Inflammatory macrophage treated with lipopolysaccharide for 4 hours (primary cell): ENCODE measurements around the gene ADGRV1.
"Not testable (repeated sequence)": the region's sequence is repeated elsewhere in the genome, so short reads cannot be mapped to it uniquely, and the experiment has no call there.

Experiments
- DNase-seq: peaks from one replicate; pipeline ENCODE4 v3.0.0-alpha.2; 2020

ADGRV1 gene

DNA sequence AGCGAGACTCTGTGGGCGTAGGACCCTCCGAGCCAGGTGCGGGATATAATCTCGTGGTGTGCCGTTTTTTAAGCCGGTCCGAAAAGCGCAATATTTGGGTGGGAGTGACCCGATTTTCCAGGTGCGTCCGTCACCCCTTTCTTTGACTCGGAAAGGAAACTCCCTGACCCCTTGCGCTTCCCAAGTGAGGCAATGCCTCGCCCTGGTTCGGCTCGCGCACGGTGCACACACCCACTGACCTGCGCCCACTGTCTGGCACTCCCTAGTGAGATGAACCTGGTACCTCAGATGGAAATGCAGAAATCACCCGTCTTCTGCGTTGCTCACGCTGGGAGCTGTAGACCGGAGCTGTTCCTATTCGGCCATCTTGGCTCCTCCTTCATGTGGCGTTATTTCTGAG is 263.5 kb downstream of the ADGRV1 start:
- DNase-seq = not testable (repeated sequence)

DNA sequence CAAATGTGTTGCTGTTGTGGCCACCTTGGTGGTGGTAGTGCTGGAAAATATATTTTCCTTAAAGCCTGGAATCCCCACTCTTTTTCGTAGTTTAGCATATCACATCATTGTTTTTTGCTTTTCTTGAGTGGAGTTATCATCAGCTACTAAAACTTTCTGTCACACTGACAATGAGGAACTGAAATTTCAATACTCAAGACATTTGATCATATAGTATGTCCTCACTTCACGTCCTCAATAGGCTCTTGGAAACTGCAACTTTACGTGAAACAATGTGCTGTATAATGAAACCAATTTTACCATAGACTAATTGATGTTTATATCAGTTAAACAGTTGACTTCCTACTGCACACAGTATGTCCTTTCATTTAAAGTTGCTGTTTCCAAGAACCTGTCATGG is 265.8 kb downstream of the ADGRV1 start:
- DNase-seq = peak; percentile 7

DNA sequence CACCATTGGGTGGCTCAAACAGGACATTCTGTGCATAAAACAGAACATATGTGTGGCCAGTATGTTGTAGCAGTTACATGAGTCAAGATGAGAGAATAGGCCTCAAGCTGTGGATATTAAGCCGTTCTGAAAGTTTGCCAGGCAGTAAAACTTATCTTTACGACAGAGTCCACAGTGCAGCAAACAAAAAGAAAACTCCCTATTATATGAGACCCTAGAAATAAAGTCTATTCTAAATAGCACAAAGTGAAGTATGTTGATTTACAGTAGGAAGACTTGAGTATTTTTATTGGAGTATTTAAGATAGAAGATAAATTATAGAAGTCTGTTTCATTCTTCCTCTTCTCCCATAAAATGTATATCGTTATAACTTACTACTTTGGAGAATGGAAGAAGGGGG is 271.5 kb downstream of the ADGRV1 start:
- DNase-seq = no peak

DNA sequence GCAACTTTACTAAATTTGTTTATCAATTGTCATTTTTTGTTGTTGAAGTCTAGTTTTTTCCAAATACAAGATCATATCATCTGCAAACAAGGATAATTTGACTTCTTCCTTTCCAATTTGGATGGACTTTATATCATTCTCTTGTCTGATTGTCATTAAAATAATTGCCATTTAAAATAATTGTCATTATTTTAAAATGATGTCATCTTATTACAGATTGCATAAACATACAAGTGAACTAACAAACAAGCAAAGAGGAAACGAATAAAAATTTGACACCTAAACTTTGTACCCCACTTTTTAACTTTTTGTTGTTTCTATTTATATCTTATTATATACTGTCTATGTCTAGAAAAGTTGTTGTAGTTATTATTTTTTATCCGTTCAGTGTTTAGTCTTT is 275.2 kb downstream of the ADGRV1 start:
- no peak for DNase-seq

DNA sequence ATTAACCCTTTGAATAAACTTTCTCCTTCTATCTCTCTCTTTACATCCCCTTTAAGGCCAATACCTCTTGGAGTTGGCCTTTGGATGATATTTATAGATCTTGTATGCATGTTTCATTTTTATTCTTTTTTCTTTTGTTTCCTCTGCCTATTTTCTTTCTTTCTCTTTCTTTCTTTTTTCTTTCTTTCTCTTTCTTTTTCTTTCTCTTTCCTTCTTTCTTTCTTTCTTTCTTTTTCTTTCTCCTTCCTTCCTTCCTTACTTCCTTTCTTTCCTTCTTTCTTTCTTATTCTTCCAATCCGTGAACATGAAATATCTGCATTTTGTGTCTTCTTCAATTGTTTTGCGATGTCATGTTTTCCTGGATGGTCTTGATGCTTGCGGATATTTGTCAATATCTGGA is 276.1 kb downstream of the ADGRV1 start:
- no peak for DNase-seq

DNA sequence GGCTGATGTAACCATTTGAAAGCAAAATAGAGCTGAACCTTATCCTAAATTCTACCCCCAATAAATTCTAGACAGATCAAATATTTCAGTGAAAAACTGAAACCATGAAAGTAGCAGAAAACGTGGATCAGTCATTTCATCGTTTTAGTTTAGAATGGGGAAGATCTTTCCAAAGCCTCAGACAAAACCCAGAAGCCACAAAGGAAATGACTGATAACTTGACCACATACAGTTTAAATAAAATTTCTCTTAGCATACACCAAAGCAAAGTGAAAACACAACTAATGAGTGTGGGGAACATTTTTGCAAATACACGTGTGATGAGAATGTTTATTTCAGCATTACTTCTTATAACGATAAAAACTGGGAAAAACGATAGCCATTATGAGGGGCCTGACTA is 284.8 kb downstream of the ADGRV1 start:
- peak; percentile 39 for DNase-seq

DNA sequence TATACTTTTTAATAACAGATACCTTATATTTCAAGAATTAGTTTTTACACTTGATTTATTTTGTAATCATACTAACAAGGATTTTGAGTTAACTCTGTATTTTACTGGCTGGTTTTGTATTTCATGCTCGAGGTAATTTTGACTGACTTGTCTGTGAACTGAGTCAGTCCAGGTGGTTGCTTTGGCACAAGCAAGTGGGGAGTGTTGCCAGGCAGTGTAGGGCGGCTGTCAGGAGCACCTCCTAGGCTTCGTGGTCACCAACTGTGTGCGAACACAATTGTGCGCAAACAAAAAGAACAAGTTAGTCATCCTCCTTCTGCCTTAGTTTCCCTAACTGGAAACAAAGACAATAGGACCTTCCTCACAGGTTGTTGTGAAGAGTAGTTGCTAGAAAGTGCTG is 286.3 kb downstream of the ADGRV1 start:
- no peak for DNase-seq

DNA sequence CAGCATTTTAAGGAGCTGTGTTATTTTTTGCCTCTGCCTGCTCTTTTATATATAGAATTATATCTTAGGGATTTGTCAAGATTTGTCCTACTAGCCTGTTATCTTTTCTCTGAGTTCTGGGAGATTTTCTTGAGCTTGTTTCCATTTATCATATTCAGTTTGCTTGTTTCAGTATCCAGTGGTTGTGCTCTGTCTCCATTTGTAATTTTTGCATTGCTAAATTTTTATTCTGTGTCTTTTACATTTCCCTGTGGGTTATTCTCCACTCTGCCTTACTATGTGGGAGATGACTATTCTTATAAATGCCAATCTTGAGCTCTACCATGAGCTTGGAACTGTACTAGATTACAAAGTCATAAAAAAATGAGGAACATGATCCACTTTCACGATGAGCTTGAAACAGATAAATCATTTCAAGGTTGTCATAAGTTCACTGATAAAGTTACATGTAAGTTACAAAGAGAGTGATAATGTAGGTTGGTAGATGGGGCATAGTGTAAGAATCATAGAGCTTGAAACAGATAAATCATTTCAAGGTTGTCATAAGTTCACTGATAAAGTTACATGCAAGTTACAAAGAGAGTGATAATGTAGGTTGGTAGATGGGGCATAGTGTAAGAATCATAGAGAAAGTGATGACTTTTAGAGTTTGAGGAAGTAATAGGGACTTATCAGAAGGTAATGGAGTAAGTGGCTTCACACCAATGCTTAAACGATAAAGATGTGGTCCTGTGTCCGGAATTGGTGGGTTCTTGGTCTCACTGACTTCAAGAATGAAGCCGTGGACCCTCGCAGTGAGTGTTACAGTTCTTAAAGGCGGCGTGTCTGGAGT is 287.3 kb downstream of the ADGRV1 start:
- no peak for DNase-seq

DNA sequence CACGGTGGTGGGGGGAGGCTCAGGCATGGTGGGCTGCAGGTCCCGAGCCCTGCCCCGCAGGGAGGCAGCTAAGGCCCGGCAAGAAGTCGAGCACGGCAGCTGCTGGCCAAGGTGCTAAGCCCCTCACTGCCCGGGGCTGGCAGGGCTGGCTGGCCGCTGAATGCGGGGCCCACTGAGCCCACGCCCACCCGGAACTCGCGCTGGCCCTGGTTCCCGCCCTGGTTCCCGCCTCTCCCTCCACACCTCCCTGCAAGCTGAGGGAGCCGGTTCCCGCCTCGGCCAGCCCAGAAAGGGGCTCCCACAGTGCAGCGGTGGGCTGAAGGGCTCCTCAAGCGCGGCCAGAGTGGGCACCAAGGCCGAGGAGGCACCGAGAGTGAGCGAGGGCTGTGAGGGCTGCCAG is 289.0 kb downstream of the ADGRV1 start:
- DNase-seq = not testable (repeated sequence)

DNA sequence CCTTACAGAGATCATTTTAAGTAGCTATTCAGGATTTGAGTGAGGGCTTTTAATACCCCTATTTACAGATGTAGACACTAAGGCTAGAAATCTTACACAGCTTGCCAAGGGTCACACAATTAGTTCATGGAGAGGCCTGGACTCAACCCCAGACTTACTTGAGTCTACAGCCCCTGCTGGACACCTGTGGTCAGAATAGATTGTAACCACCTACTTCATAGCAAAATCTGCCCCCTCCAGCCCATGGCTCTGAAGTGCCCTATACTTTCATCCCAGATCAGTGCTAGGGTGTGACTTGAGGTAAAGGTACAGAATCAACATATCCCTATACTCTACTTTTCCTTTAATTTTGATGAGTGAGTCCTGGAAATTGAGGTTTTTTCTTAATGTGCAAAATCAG is 291.3 kb downstream of the ADGRV1 start:
- no peak for DNase-seq

DNA sequence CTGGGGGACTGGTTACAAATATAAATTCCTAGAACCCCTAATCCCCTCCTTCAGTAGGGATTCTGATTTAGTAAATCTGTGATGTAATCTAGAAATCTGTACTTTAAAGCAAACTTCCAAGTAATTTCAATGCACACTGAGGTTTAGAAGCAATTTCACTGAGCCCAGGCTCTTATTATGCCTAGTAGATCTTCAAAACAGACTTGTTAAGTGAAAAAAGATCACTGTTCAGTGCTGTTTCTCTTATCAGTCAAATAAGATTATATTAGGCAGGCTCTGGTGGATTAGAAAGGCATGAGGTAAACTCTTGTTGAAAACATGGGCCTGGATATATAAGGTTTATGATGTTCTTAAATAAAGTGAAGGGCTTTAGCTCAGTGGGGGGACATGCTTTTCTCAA is 293.9 kb downstream of the ADGRV1 start:
- no peak for DNase-seq

DNA sequence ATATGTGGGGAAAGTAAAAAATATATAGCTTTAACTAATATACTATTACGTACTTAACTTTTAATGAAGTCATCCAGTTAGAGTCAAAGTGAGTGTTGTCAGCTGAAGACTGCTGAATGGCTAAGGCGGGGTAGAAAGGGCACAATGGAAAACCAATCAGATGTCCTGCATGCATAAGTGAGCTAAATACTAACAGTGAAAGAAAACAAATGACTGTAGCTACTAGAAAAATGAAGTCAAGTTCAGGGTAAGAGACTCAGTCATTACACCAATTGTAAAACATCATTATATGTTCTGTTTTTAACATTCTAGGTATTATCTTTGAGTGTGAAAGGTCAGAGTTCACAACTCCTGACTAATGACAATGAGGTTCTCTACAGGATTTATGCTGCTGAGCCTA is 295.2 kb downstream of the ADGRV1 start:
- no peak for DNase-seq

DNA sequence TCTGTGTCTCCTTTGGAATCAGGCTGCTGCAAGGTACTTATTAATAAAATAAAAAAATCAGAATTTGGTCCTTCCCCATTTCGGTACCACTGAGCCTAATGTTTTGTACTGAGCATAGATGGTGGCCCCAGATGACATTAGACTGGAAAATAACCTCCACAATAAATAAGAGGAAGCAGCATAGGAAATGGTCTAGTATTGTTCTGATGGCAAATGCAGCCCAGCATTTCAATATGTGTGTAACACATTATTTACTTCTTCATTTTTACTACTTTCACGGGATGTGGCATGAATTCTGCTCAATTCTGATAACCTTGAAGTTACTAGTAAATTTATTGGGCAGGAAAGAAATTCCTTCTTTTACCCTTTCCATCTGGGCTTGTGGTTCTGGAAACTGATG is 295.6 kb downstream of the ADGRV1 start:
- peak; percentile 40 for DNase-seq

DNA sequence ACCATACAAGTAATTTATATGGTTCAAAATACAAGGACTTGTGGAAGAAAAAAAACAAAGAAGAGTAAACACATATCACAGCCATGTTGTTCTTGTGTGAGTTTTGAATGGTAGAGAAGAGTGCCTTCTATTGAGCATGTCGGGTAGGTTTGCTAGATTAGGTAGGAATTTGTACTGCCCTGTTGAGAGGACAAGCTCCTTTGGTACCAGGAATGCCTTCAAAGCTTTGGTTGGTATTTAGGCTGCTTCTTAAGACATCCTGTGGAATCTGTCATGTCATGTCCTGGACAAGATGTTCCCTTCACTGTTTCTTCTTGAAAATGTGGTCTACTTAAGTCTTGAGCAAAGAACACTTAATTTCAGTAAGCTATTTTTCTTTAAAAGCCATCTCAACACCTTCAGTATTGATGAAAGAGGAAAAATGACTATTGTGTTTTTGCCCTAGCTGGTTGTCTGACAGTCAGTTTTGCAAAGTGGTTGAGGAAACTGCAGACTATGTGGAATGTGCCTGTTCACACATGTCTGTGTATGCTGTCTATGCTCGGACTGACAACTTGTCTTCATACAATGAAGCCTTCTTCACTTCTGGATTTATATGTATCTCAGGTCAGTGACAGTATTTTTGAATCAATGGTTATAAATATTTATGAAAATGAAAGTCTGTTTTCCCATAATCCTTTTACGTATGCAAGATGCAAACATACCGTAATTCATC is 296.9 kb downstream of the ADGRV1 start:
- no peak for DNase-seq

DNA sequence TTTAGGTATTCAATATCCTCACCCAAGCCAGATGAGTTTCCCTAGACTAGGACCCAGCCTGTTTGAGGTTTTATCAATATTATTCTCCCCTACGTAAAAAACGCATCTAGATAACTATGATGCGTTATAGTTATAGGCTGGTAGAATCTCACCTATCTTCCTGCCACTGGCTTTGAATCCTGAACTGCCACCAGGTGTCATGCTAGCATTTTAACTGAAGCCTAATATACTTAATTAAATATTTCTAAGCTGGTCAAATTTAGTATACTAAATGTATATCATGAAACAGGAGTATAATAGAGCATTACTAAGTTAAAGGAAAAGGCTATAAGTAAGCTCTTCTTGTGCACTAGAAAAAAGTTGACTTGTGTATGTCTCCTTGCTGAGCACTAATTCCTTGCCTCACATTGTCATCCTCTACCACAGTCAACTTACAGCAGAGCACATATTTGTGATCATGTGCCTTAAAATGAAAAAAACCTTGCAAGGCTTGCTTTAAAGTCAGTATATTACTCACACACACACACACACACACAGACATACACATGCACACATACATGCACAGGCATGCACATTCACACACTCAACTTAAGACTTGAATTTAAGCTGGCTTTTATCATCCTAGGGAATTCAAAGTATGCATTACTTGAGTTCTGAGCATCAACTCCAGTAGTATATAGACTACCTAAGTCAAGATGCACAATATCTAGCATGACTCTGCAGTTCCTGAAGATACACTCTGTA is 303.4 kb downstream of the ADGRV1 start:
- DNase-seq = no peak

DNA sequence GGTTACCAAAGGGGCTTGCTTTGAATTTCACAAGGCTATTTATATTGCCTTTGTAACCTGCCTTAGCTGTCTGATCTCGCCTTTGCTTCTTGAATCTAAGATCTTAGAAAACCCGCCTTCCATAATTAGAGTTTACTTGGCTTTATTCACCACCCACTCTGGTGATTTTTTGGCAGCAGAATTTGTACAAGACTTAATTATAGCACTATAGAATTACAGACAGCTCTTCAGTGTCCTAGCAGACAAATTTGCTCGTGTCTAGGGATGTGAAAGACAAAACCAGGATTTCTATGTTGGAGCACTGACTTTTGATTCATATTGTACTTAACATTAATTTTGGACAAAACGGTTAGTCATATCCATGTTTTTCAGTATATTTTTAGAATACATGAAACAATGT is 306.6 kb downstream of the ADGRV1 start:
- no peak for DNase-seq

DNA sequence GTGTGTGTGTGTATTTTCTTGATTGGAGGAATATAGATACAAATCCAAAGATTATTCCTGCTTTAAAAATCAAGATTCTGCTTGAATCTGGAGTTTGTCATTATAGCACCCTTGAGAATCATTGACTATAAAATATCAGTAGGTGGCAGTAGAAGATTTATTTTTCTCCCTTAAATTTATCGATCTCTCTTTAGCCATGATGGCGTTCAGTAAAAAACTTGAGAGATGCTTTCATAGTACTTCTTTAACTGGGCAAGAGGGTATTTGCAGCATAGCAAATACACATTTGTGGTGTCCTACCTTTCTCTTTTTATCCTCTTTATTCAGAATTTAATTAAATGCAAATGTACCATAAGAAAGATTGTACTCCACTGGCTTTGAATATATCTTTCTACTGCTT is 307.7 kb downstream of the ADGRV1 start:
- peak; percentile 60 for DNase-seq

DNA sequence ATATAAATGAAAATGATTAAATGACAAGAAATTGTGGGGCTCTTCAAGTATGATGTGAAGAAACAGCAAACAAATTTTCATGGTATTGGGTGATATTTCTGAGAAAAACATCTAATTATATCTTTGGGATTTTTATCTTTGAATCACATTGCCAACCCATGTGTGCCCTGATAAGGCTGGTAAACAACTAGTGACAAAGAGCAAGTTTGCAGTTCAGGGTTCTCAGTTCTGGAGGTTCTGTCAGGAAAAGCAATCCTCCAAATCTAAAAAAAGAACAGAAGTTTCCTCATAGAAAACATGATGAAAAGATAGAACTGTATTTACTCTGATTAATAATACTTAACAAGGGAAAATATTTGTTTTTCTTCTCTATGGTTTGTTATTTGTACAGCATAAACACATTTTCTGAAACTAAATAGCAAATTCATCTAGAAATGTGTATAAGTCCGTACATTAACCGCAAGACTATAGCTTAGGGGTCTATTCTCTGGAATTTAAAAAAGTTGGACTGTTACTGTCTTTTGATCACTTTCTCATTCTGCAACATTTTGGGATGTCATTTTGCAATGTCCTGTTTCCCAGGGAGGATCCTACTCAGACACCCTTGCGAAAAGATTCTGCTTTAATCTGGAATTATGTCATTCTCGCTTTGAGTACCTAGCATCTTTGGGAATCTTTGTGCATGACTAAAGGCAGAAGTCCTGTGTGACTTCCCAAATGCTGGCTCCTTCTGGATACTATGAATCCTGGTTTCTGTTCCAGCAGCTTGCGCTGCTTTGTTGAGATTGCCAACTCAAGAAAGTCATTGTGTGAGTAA is 308.5 kb downstream of the ADGRV1 start:
- DNase-seq = peak; percentile 55

DNA sequence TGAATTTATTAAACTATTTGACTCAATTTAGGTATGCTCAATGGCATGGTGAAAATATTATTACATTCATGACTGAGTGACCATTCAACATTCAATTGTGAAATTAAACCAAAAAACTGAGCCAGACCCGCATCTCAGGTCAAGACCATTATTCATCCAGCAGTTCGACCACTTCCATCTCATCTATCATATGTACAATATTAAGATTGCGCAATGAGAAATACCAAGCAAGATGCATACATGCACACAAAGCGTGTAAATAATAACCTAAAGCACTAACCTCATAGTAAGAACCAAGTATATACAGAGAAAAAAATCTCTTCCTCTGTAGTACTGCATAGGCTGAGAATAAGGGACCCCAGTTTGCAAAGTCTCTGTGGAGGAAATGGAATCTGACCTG is 310.2 kb downstream of the ADGRV1 start:
- no peak for DNase-seq

DNA sequence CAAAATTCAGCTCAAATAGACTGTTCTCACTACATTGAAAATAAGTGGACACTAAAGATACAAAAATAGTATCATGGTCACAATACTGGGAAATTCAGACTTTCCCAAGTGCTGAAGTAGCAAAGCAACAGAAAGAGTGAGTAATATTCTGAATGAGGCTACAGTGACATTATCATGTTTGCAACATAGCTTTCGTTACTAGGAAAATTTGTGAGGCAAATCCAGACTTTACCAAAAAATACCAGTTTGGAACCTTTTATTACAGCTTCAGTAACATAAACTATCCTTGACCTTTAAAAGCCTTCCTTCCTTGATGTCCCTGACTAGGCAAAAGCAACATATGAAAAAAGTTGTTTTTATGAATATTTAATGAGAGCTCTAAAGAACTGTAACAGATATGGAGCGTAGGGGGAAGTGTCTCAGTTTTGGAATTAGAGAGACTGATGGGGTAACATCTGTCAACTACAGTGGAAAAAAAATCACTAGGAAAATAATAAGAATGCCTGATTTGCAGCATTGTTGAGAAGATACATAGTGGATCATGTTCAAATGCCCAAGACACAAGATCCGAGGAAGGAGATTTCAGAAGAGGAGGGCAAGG is 312.9 kb downstream of the ADGRV1 start:
- peak; percentile 97 for DNase-seq

DNA sequence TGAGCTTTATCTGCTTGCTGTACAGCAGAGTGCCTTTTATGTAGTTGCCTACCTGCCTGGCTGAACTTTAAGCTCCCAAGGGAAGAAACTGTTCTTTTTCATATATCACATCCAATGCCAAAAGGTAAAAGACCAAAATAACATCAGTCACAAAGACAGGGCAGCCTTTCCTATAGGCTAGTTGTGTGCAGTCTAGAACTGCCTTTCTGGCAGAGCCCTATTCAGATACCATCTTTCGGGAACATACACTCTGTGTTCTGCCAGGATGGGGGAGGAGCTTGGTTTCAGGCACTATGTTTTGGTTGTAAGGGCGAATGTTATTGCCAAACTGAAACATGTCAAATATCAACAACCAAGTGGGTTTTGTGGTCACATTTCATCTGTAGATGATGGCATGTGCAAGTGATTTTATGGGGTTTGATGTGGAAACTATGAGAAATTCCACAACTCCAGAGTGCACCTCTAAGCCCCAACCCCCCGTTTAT is 314.5 kb downstream of the ADGRV1 start:
- peak; percentile 51 for DNase-seq

DNA sequence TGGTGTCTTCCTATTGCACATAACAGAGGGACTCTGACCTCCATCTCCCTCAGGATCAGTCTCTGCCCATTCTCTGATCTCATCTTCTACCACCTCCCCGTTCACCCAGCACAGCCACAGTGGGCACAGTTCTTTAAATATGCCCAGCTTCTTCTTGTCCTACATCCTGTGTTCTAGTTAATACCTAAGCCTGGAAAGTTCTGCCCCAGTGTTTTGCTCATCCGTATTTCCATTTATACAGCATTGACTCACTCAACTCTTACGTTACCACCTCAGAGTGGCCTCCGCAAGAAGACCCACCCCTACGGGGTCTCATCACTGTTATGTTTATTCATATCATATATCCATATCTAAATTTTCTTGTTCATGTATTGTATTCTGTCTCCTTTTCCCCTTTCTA is 315.5 kb downstream of the ADGRV1 start:
- no peak for DNase-seq
